Smooth muscle cell (in vitro differentiated cells): Measurements from ENCODE around the gene ERMARD. TPM values are rescaled to one million over a fixed set of nuclear protein-coding genes. Genes with fewer than 3 reads are reported as not detected.

ENCODE experiments used
- DNase-seq: peaks from one replicate; lab custom pipeline; 2025; ENCODE audit not compliant: unreplicated experiment; lab: John Stamatoyannopoulos, UW
- H2AFZ ChIP-seq: fragments of 200-600 bp; sonication (generic); 2 replicates; pipeline ENCODE4 v1.6.0; 2016; ENCODE audit warnings: antibody characterized with exemption, low read depth, mild to moderate bottlenecking
- H3F3A ChIP-seq: fragments of 200-600 bp; sonication (generic); 2 replicates; pipeline ENCODE4 v1.6.0; 2017; ENCODE audit warnings: antibody characterized with exemption, low read depth
- H3K27ac ChIP-seq: fragments of 200-600 bp; sonication (generic); 2 replicates; pipeline ENCODE4 v1.5.1; 2016; ENCODE audit warnings: low read depth, mild to moderate bottlenecking
- H3K27me3 ChIP-seq: fragments of 200-600 bp; sonication (generic); 2 replicates; pipeline ENCODE4 v1.6.1; 2016; ENCODE audit warnings: low read depth, mild to moderate bottlenecking
- H3K36me3 ChIP-seq: fragments of 200-600 bp; sonication (generic); 2 replicates; pipeline ENCODE4 v1.5.1; 2016; ENCODE audit warnings: low read depth
- H3K4me1 ChIP-seq: fragments of 200-600 bp; sonication (generic); 2 replicates; pipeline ENCODE4 v1.5.1; 2016; ENCODE audit warnings: low read depth
- H3K4me2 ChIP-seq: fragments of 200-600 bp; sonication (generic); 2 replicates; pipeline ENCODE4 v1.6.0; 2016; ENCODE audit warnings: mild to moderate bottlenecking
- H3K4me3 ChIP-seq: fragments of 200-600 bp; sonication (generic); 2 replicates; pipeline ENCODE4 v1.5.1; 2016; ENCODE audit warnings: mild to moderate bottlenecking
- H3K79me2 ChIP-seq: fragments of 200-600 bp; sonication (generic); 2 replicates; pipeline ENCODE4 v1.6.0; 2016; ENCODE audit warnings: low read depth, mild to moderate bottlenecking
- H3K9ac ChIP-seq: fragments of 200-600 bp; sonication (generic); 2 replicates; pipeline ENCODE4 v1.6.0; 2016; ENCODE audit warnings: low read depth
- H3K9me3 ChIP-seq: fragments of 200-600 bp; sonication (generic); replicated peaks from 2 replicates; pipeline ENCODE4 v1.5.1; 2016; ENCODE audit warnings: low read depth
- H4K20me1 ChIP-seq: fragments of 200-600 bp; sonication (generic); 2 replicates; pipeline ENCODE4 v1.6.0; 2016; ENCODE audit warnings: low read depth
- CTCF ChIP-seq: fragments of 200-600 bp; sonication (generic); IDR thresholded peaks from 2 replicates; pipeline ENCODE4 v1.5.1; 2017; ENCODE audit warnings: borderline replicate concordance, mild to moderate bottlenecking, antibody characterized with exemption; ENCODE audit not compliant: insufficient read depth, poor library complexity, severe bottlenecking
- WGBS: methylation state at CpG from one replicate; pipeline ENCODE4 v1.1.7; 2016; ENCODE audit warnings: low lambda C conversion rate; 5-methylcytosine and 5-hydroxymethylcytosine counted together
- polyA plus RNA-seq: library from polyadenylated mRNA; unstranded; fragments of >200 nt; fragmentation: Nextera tagmentation; extraction: Ambion mirVana; gene quantifications from 2 replicates; pipeline ENCODE4 v1.2.1, GENCODE V29; 2016
- total RNA-seq: library from RNA; depleted of rRNA; stranded (reverse); fragments of >200 nt; gene quantifications from 2 replicates; pipeline ENCODE4 v1.2.3, GENCODE V29; 2014

ERMARD gene
- total and polyA plus RNA-seq, 2 experiments from 2014 or later, result 23.2 to 55.9 TPM

- no peak for TF ChIP-seq CTCF
- H3K79me2 ChIP-seq, result no peaks in the 10 kb centered on the region
- H3K4me1 ChIP-seq, result peaks cover 5% of the 10 kb centered on the region
- peaks cover 8% of the 10 kb centered on the region for H3F3A ChIP-seq
- H3K4me2 ChIP-seq, result no peak overlapping the region
- no peak overlapping the region for H2AFZ ChIP-seq
- H3K9ac ChIP-seq, result no peak overlapping the region
- H3K36me3 ChIP-seq, result no peaks in the 10 kb centered on the region
- no peak for DNase-seq
- H3K9me3 ChIP-seq, result no peaks in the 10 kb centered on the region
- peaks cover 21% of the 10 kb centered on the region for H3K27me3 ChIP-seq
- no peak overlapping the region for H3K27ac ChIP-seq
- no peaks in the 10 kb centered on the region for H4K20me1 ChIP-seq
- 69% methylated on average over 1 of the region's 1 CpG for WGBS
- no peak overlapping the region for H3K4me3 ChIP-seq
These were observed 55.8 kb downstream of the ERMARD start for GRCh38 chr6:169807229-169807628.

GRCh38 chr6:169807699-169808607 lies 56.5 kb downstream of the ERMARD start:
- Histone ChIP-seq H3K27me3 (peaks cover 21% of the 10 kb centered on the region), H3K9me3 (no peaks in the 10 kb centered on the region), H3K79me2 (no peaks in the 10 kb centered on the region), H3K36me3 (no peaks in the 10 kb centered on the region), H3K4me3 (no peak overlapping the region), H3F3A (peaks cover 8% of the 10 kb centered on the region), H2AFZ (no peak overlapping the region), H3K4me1 (peaks cover 5% of the 10 kb centered on the region), H3K27ac (no peak overlapping the region), H4K20me1 (no peaks in the 10 kb centered on the region), H3K9ac (no peak overlapping the region), H3K4me2 (no peak overlapping the region)
- no peak for DNase-seq
- no peak for TF ChIP-seq CTCF
- 93% methylated on average over 6 of the region's 9 CpGs for WGBS

GRCh38 chr6:169808608-169808967 lies 57.2 kb downstream of the ERMARD start:
- Histone ChIP-seq H3K9me3 (no peaks in the 10 kb centered on the region), H3K4me1 (peaks cover 5% of the 10 kb centered on the region), H3K79me2 (no peaks in the 10 kb centered on the region), H3K36me3 (no peaks in the 10 kb centered on the region), H3K27ac (no peak overlapping the region), H2AFZ (no peak overlapping the region), H3K4me2 (no peak overlapping the region), H3K4me3 (no peak overlapping the region), H3K9ac (no peak overlapping the region), H3F3A (peaks cover 6% of the 10 kb centered on the region), H4K20me1 (no peaks in the 10 kb centered on the region), H3K27me3 (peaks cover 21% of the 10 kb centered on the region)
- whole genome bisulfite sequencing, result 90% methylated on average over 3 of the region's 3 CpGs
- DNase-seq, result no peak
- TF ChIP-seq CTCF, result no peak

- Histone ChIP-seq H4K20me1 (no peaks in the 10 kb centered on the region), H3K9me3 (no peaks in the 10 kb centered on the region), H3K79me2 (no peaks in the 10 kb centered on the region), H3K27me3 (peaks cover 21% of the 10 kb centered on the region), H2AFZ (no peak overlapping the region), H3K36me3 (no peaks in the 10 kb centered on the region), H3K4me3 (no peak overlapping the region), H3K9ac (no peak overlapping the region), H3F3A (no peaks in the 10 kb centered on the region), H3K4me2 (no peak overlapping the region), H3K27ac (no peak overlapping the region), H3K4me1 (peaks cover 5% of the 10 kb centered on the region)
- no peak for TF ChIP-seq CTCF
- WGBS, result 96% methylated on average over 4 of the region's 4 CpGs
- no peak for DNase-seq
These were observed 58.0 kb downstream of the ERMARD start for GRCh38 chr6:169809386-169809785.
